SK-N-SH treated with all-trans-retinoic acid at 6 μM for 48 hours (cell line): ENCODE measurements around the gene SCAPER.

Experiments
- TSHZ2 ChIP-seq: fragments of 250-450 bp; sonication (Bioruptor Pico); IDR thresholded peaks from 2 replicates; pipeline ENCODE4 v1.5.0; 2020; ENCODE audit warnings: mild to moderate bottlenecking, moderate library complexity
- ZC3H10 ChIP-seq: fragments of 250-450 bp; sonication (Bioruptor Pico); IDR thresholded peaks from 2 replicates; pipeline ENCODE4 v1.5.1; 2021; ENCODE audit warnings: mild to moderate bottlenecking, moderate library complexity

- TF ChIP-seq TSHZ2 (CRISPR knock-in tag), result no peak
- TF ChIP-seq ZC3H10 (CRISPR knock-in tag), result no peak
These were observed 81.2 kb downstream of the SCAPER start for GRCh38 chr15:76823890-76824289.
